ENCODE measurements around the gene TRANK1.

The TRANK1 gene

DNA sequence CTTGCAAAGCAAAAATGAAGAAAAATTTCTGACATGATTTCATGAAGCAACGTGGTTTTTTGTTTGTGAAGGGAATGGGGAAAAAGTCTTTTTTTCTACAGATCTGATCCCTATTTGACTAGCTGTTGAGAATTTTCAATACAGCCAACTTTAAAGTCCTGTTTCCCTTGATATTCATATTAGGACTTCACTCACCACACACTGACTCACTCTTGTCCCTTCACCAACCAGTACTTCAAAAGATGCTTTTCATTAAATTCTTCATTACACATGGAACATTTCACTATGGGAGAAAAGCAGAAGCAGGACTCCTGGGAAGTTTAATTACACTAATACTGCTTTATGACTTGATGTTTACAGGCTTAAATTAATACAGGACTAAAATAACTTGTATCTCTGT lies 16.6 kb downstream of the TRANK1 start:
- Histone ChIP-seq H3K4me2 (ENCODE audit: low read length) (no peak overlapping the region), H3K9ac (no peak overlapping the region), H3K27me3 (ENCODE audit: control insufficient read depth, insufficient read depth, low read length) (no peaks in the 10 kb centered on the region), H3K27ac (no peak overlapping the region), H2AFZ (no peak overlapping the region), H3K4me1 (peaks cover 4% of the 10 kb centered on the region), H3K36me3 (ENCODE audit: control insufficient read depth, insufficient read depth, low read length) (no peaks in the 10 kb centered on the region), H3K9me3 (ENCODE audit: control insufficient read depth, low read length) (no peaks in the 10 kb centered on the region), H3K4me3 (ENCODE audit: low read depth, low read length) (no peak overlapping the region), H3K79me2 (no peaks in the 10 kb centered on the region)
- TF ChIP-seq CTCF (IDR thresholded peaks at IDR 0.05), result no peak

DNA sequence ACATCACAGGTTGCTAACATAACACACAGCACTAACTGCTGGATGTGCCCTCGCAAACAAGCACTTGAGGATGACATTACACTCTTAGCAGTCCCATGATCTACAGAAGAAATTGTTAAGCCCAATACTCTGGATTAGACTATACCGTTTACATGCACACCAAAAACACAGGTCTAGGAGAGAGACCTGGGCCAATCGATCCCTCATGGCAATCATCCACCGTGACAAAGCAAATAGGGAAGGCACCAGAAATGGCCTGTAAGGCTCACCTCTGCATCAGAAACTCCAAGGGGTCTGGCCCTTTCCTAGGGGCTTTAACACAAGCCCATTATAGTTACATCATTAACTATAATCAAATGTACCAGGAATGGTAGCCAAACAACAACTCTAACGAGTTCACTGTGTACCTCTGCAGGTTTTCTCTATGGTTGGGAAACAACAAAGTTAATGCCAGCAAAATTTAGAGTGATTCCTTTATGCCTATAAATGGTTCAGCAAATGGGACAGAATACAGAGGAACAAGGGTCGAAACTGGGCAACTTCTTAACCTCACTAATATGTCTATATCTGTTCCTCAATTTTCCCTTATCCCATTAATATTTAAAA lies 18.5 kb downstream of the TRANK1 start:
- no peak overlapping the region for H3K9ac ChIP-seq
- H3K36me3 ChIP-seq (ENCODE audit: control insufficient read depth, insufficient read depth, low read length), result no peaks in the 10 kb centered on the region
- no peak overlapping the region for H3K4me2 ChIP-seq (ENCODE audit: low read length)
- H3K79me2 ChIP-seq, result no peaks in the 10 kb centered on the region
- H3K4me1 ChIP-seq, result peaks cover 4% of the 10 kb centered on the region
- H3K27ac ChIP-seq, result no peak overlapping the region
- TF ChIP-seq CTCF (IDR thresholded peaks at IDR 0.05), result no peak
- H3K4me3 ChIP-seq (ENCODE audit: low read depth, low read length), result no peak overlapping the region
- no peaks in the 10 kb centered on the region for H3K27me3 ChIP-seq (ENCODE audit: control insufficient read depth, insufficient read depth, low read length)
- no peaks in the 10 kb centered on the region for H3K9me3 ChIP-seq (ENCODE audit: control insufficient read depth, low read length)
- H2AFZ ChIP-seq, result no peak overlapping the region

GRCh38 chr3:36924744-36925521 lies 19.9 kb downstream of the TRANK1 start:
- H2AFZ ChIP-seq, result no peak overlapping the region
- no peak for TF ChIP-seq CTCF (IDR thresholded peaks at IDR 0.05)
- peaks cover 4% of the 10 kb centered on the region for H3K4me1 ChIP-seq
- no peak overlapping the region for H3K9ac ChIP-seq
- no peaks in the 10 kb centered on the region for H3K9me3 ChIP-seq (ENCODE audit: control insufficient read depth, low read length)
- no peak overlapping the region for H3K27ac ChIP-seq
- no peaks in the 10 kb centered on the region for H3K27me3 ChIP-seq (ENCODE audit: control insufficient read depth, insufficient read depth, low read length)
- H3K79me2 ChIP-seq, result no peaks in the 10 kb centered on the region
- H3K36me3 ChIP-seq (ENCODE audit: control insufficient read depth, insufficient read depth, low read length), result no peaks in the 10 kb centered on the region
- H3K4me3 ChIP-seq (ENCODE audit: low read depth, low read length), result no peak overlapping the region
- no peak overlapping the region for H3K4me2 ChIP-seq (ENCODE audit: low read length)

DNA sequence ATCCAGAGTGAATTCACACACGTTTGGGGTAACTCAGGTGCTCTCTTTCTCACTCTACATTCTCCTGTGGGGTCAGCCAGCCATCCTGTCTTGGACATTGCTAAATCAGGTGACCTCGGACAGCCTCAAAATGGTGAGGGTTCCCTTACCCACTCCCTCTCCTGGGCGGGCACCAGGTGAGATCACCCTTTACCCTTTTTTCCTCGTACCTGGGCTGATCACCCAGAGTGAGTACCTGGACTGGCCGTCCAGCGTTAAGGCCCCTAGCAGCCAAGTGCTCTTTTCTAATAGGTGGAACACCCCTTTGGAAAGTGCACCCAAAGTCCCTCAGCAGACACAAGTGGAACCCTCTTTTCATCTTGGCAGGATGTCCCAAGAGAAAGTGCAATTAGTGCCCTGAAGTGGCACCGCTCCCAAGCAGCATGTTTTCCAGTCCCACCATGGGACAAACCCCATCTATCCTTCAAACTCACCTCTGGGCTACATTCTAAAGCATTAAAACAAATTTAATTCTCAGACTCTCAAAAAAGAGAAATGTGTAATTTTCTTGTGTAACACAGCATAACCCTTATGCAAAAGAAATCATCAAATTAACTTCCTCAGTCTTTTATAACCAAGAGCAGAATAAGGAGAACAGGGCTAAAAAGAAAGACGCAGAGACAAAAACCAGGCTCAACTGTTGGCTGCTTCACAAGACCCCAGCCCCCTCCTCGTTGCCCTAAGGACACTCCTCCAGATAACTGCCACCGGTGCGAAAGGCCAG lies 20.7 kb downstream of the TRANK1 start:
- Histone ChIP-seq H2AFZ (no peak overlapping the region), H3K4me1 (peaks cover 4% of the 10 kb centered on the region), H3K4me3 (ENCODE audit: low read depth, low read length) (no peak overlapping the region), H3K27me3 (ENCODE audit: control insufficient read depth, insufficient read depth, low read length) (no peaks in the 10 kb centered on the region), H3K36me3 (ENCODE audit: control insufficient read depth, insufficient read depth, low read length) (no peaks in the 10 kb centered on the region), H3K9ac (no peak overlapping the region), H3K9me3 (ENCODE audit: control insufficient read depth, low read length) (no peaks in the 10 kb centered on the region), H3K27ac (no peak overlapping the region), H3K79me2 (no peaks in the 10 kb centered on the region), H3K4me2 (ENCODE audit: low read length) (no peak overlapping the region)
- TF ChIP-seq CTCF (IDR thresholded peaks at IDR 0.05), result no peak
